ENCODE results near the gene ACOXL. TPM values are rescaled to one million over a fixed set of nuclear protein-coding genes. Genes with fewer than 3 reads are reported as not detected.
A peak's percentile ranks its signal among the peaks of the same experiment; 100 is the strongest.

Gene ACOXL
- total and polyA plus RNA-seq, 2 of the 8 experiments (the other 6 are each of a cell fraction or from before 2014, with no cell fraction given): 11.4 to 20.6 TPM

GRCh38 chr2:110866045-110866444 lies 133.7 kb downstream of the ACOXL start:
- Histone ChIP-seq H3K4ac (replicated peaks; ENCODE audit: insufficient read length, low read depth, low read length) (no peak overlapping the region), H4K91ac (replicated peaks; ENCODE audit: insufficient read length, low read length) (no peak overlapping the region), H3K23ac (ENCODE audit: insufficient read length) (no peak overlapping the region), H3K14ac (ENCODE audit: insufficient read length) (no peak overlapping the region), H3K56ac (replicated peaks; ENCODE audit: insufficient read length, low read depth, low read length) (no peak overlapping the region), H3K4me3 (ENCODE audit: extremely low read depth in 1 of 4, insufficient read depth in 2 of 4, low read depth in 3 of 4, low read length in 4 of 4) (no peak overlapping the region), H4K20me1 (replicated peaks in 1 of 2; ENCODE audit: control insufficient read depth in 1 of 2, insufficient read depth in 2 of 2, low read length in 2 of 2) (no peaks in the 10 kb centered on the region), H2BK120ac (replicated peaks; ENCODE audit: low read depth, low read length) (no peak overlapping the region), H3K27me3 (replicated peaks in 1 of 4; ENCODE audit: control insufficient read depth in 3 of 4, extremely low read depth in 1 of 4, insufficient read depth in 3 of 4, low read length in 3 of 4) (no peaks in the 10 kb centered on the region), H3K9me3 (ENCODE audit: insufficient read depth in 2 of 2, low read depth in 1 of 2, low read length in 1 of 2) (no peaks in the 10 kb centered on the region), H2AK5ac (ENCODE audit: low read depth, low read length) (no peak overlapping the region), H3K79me1 (ENCODE audit: low read depth, low read length) (peaks cover 2% of the 10 kb centered on the region; the same call in 1 of the 2 replicates), H3K18ac (ENCODE audit: extremely low read depth, low read length) (0 out of 2 replicates have a peak overlapping the region, but pooled peaks have one; percentile 39), H2BK20ac (ENCODE audit: low read length) (no peak overlapping the region), H2AFZ (ENCODE audit: low read length) (no peak overlapping the region), H3K4me2 (ENCODE audit: insufficient read depth in 1 of 2, low read depth in 2 of 2, low read length in 2 of 2) (no peak overlapping the region), H2BK12ac (ENCODE audit: low read depth, low read length) (peak overlapping the region; percentile 22; the same call in 1 of the 2 replicates), H4K8ac (ENCODE audit: extremely low read depth, insufficient read depth, low read length) (no peak overlapping the region), H2BK15ac (ENCODE audit: low read length) (no peak overlapping the region), H3K9ac (replicated peaks in 1 of 4; ENCODE audit: extremely low read depth in 1 of 4, low read depth in 3 of 4, low read length in 3 of 4) (no peak overlapping the region; a peak in 1 of 7 replicates), H3K36me3 (ENCODE audit: control insufficient read depth in 2 of 4, insufficient read depth in 4 of 4, low read length in 3 of 4) (peaks cover 0 to 4% (median 1%) of the 10 kb centered on the region in 4 experiments; a peak in 1 of 8 replicates), H3K4me1 (replicated peaks in 1 of 4; ENCODE audit: control insufficient read depth in 3 of 4, insufficient read depth in 4 of 4, low read length in 3 of 4) (peaks cover 0 to 11% (median 0%) of the 10 kb centered on the region in 4 experiments; a peak in 5 of 7 replicates), H4K5ac (ENCODE audit: insufficient read length, low read depth, low read length) (no peak overlapping the region), H3K23me2 (ENCODE audit: low read depth, low read length) (no peaks in the 10 kb centered on the region), H3K79me2 (ENCODE audit: control insufficient read depth in 1 of 2, insufficient read depth in 2 of 2, low read length in 2 of 2) (no peaks in the 10 kb centered on the region), H3K27ac (ENCODE audit: low read depth, low read length) (no peak overlapping the region), H2BK5ac (ENCODE audit: low read depth, low read length) (no peak overlapping the region; the same call in 1 of the 2 replicates)
- FAIRE-seq (no peak), DNase-seq (ENCODE audit: low read depth in 1 of 2, low spot score in 2 of 2) (no peak)
- ChIA-PET CTCF (ENCODE audit: partially characterized antibody) (interaction anchor here (0.7 to 4.7 kb wide), 4 partner anchors 10 to 54 kb away, joined by 3 to 35 read pairs (median 10); no protein-coding TSS in a partner anchor), POLR2A (ENCODE audit: partially characterized antibody) (no interaction called here)
- WGBS, 2 experiments (ENCODE audit: extremely low coverage in 1 of 2, insufficient coverage in 1 of 2, insufficient read length in 1 of 2, insufficient replicate concordance in 2 of 2, low coverage in 1 of 2, low lambda C conversion rate in 2 of 2, missing lambda C conversion rate in 1 of 2): 89% methylated on average over 7 of the region's 7 CpGs; no CpG with 5 or more reads in 1 of the 2 experiments
- TF ChIP-seq TAF1 (IDR thresholded peaks at IDR 0.05; ENCODE audit: low read depth, low read length): no peak
- no peak for TF ChIP-seq SIN3A (conservative IDR thresholded peaks at IDR 0.05 in 1 of 2, IDR thresholded peaks at IDR 0.05 in 1 of 2; ENCODE audit: low read depth in 1 of 2, low read length in 2 of 2)
- no peak for TF ChIP-seq EZH2 (IDR thresholded peaks at IDR 0.05; ENCODE audit: low read depth, low read length, severe bottlenecking)
- no peak for TF ChIP-seq NANOG (IDR thresholded peaks at IDR 0.05; ENCODE audit: insufficient read depth, low read depth, low read length, poor library complexity, severe bottlenecking)
- TF ChIP-seq TAF7 (optimal IDR thresholded peaks at IDR 0.05; ENCODE audit: borderline replicate concordance, low read depth, low read length): no peak
- TF ChIP-seq BRCA1 (IDR thresholded peaks at IDR 0.05; ENCODE audit: low read depth, low read length): no peak
- no peak for TF ChIP-seq BCL11A (IDR thresholded peaks at IDR 0.05; ENCODE audit: low read depth in 2 of 2, low read length in 2 of 2)
- TF ChIP-seq JUND (IDR thresholded peaks at IDR 0.05; ENCODE audit: low read length): no peak
- no peak for TF ChIP-seq RAD21 (IDR thresholded peaks at IDR 0.05 in 1 of 2, conservative IDR thresholded peaks at IDR 0.05 in 1 of 2; ENCODE audit: low read depth in 2 of 2, low read length in 2 of 2)
- no peak for TF ChIP-seq TEAD4 (IDR thresholded peaks at IDR 0.05; ENCODE audit: low read depth, low read length)
- TF ChIP-seq TBP (IDR thresholded peaks at IDR 0.05; ENCODE audit: low read depth, low read length): no peak
- TF ChIP-seq E2F6 (IDR thresholded peaks at IDR 0.05): no peak
